A172 (cell line): ENCODE data around the gene ELK4. TPM values are rescaled to one million over a fixed set of nuclear protein-coding genes. Genes with fewer than 3 reads are reported as not detected.

Source experiments
- DNase-seq: peaks from one replicate; pipeline ENCODE4 v3.0.0-alpha.2; 2015; ENCODE audit warnings: low spot score
- total RNA-seq: library from RNA; depleted of rRNA; stranded (reverse); fragments of >200 nt; shearing (Covaris generic); gene quantifications from 2 replicates; pipeline ENCODE4 v1.2.3, GENCODE V29; 2014

The ELK4 gene
- total RNA-seq, 1 experiment from 2014 or later = 17.7 TPM

DNA sequence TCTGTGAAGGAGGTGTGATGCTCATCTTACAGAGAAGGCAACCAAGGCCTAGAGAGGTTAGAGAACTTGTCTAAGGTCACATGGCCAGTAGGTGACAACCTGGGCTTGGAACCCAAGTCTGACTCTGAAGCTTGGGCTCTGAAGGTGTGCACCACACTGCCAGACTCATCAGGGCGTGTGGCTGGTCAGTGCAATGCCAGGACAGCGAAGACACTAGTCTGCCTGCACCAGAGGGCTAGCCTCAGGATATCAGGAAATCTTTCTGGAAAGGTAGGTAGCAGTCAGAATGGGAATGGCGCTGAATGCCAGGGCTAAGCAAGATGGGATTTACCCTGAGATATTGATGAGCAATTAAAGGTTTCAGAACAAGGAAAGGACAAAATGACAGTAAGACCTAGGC, 34.9 kb downstream of the ELK4 start:
- no peak for DNase-seq

GRCh38 chr1:205595861-205596260, 36.0 kb downstream of the ELK4 start:
- no peak for DNase-seq

- DNase-seq = no peak
Observed at GRCh38 chr1:205595435-205595834, 36.4 kb downstream of the ELK4 start.

- no peak for DNase-seq
Observed at GRCh38 chr1:205594846-205595245, 37.0 kb downstream of the ELK4 start.

- no peak for DNase-seq
Observed at GRCh38 chr1:205593967-205594366, 37.8 kb downstream of the ELK4 start.

DNA sequence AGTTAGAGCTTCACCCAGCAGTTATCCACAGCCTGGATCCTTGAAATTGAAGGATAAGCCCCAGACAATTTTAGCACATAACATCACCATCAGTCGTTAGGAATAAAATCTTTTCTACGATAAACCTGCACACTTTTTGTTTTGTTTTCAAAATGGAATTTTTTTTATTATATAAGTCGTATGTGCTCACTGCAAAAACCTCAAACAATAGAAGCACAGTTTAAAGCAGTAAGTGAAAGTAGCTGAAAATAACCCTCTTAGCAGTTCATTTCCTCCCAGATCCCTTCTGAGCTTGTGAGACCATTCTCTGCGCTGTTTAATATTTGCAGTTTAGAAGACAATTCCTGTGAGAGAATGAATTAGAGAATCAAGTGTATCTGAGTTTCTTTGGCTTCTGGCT, 38.3 kb downstream of the ELK4 start:
- DNase-seq = no peak

GRCh38 chr1:205592443-205593003, 39.3 kb downstream of the ELK4 start:
- no peak for DNase-seq

DNA sequence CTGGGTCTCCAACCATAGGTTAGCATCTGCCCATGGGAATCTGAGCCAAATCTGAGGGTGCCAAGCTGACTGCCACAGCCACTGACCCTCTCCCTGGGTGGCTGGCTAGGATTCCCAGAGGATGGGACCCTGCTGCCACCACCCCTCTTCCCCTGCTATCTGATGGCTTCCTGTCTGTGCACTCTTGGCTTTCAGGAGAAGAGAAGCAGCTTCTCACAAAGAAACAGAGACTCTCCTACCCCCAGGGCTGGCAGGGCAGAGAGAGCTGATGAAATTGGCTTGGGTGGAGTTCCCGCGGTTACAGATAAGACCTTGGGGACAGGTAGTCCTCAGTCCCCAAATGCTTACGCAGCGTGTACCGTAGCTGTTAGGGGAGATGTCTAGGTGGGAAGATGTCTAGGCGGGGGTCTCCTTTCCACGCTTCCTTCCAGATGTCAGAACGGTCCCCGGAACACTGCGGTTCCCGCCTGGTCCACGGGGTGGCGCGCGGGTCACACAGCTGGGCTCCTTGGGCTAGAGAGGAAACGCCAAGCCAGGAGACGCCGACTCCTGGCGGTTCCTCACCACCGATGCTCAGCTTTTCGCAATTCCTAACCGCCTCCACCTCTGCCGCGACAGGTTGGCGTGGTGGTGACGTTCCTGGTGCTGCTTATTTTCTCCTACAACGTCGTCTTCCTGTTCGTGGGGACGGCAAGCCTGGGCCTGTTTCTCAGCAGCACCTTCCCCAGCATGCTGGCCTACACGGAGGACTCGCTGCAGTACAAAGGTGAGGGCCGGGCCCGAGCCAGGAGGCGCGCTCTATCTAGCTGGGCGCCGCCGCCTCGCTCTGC, 40.1 kb downstream of the ELK4 start:
- DNase-seq = peak; percentile 84

GRCh38 chr1:205590777-205591513, 40.9 kb downstream of the ELK4 start:
- DNase-seq = no peak

DNA sequence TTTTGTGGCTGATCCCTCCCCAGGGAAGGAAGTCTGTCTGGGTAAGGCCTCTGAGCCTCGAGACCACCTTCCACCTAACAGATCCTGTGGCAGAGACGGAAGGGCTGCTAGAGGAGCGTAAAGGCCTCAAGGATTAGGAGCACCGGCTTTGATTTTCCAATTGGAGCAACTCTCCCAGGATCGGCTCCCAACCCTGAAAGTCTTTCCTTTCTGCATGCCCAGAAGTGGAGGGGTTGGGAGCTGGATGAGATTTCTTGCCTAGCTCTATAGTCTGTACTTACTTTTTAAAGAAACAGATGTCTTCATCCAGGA, 41.4 kb downstream of the ELK4 start:
- no peak for DNase-seq

GRCh38 chr1:205589618-205590456, 42.0 kb downstream of the ELK4 start:
- DNase-seq = no peak

GRCh38 chr1:205589046-205589445, 42.8 kb downstream of the ELK4 start:
- DNase-seq = no peak

DNA sequence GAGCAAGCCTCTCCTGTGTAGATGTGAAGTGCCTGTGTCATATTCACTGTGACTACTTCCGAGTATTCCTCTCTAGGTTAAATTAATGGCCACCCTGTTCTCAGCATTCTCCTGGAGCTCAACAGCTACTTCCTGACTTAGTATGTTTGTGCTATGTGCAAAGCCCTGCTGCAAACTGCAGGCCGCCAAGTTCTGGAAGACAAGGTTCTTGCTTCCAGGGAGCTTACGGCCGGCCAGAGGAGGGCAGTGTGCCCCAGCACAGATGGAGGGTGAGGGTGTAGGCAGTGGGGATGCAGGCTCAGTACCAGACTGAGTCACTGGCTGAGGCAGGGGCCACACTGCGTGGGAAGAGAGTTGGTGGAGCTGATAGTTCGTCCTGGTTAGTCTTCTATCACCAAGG, 43.2 kb downstream of the ELK4 start:
- DNase-seq = peak; percentile 26

GRCh38 chr1:205587581-205587980, 44.2 kb downstream of the ELK4 start:
- no peak for DNase-seq

- DNase-seq = no peak
Observed at GRCh38 chr1:205585835-205586785, 45.7 kb downstream of the ELK4 start.

DNA sequence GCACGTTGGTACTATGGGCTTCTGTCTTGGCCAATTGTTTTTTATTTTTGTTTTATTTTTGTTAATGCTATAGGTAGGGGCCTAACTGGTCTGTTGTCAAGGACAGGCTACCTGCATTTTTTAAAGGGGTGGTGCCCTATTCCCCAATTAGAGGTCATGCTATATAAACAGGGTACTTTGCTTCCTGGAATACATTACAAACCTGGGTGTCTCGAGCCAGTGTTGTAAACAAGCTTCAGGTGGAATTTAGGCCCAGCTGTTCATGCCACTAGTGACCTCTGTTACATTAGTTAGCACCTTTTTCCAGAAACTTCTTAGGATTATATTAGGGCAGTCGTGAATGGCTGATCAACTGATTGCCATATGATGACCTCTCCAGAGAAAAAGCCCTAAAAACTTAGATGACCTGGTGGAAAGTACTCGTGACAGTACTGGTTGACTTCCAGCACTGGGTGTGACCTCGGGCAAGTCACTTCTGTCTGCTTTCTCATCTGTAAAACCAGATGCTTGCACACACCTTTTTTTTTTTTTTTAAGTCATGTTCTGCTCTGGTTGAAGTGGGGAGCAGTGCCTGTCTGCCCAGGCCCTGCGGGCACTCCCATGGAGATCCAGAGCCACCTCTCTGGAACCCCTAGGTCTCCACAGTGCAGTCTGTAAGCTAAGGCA, 46.5 kb downstream of the ELK4 start:
- no peak for DNase-seq

DNA sequence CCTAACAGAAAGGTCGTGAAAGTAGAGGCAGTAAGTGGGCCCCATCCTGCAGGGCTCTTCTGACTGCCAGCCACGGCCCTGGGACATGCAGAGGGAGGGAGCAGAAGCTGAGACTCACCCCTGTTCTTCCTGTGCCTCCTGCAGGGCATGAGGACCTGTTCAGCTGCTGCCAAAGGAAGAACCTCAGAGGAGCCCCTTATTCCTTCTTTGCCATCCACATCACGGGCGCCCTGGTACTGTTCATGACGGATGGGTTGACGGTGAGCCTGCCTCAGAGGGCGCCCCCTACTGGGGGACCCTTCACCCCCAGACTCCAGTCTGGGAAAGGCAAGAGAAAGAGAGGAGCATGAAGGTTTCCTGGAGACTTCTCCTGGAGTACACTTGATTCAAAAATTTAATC, 47.1 kb downstream of the ELK4 start:
- no peak for DNase-seq

DNA sequence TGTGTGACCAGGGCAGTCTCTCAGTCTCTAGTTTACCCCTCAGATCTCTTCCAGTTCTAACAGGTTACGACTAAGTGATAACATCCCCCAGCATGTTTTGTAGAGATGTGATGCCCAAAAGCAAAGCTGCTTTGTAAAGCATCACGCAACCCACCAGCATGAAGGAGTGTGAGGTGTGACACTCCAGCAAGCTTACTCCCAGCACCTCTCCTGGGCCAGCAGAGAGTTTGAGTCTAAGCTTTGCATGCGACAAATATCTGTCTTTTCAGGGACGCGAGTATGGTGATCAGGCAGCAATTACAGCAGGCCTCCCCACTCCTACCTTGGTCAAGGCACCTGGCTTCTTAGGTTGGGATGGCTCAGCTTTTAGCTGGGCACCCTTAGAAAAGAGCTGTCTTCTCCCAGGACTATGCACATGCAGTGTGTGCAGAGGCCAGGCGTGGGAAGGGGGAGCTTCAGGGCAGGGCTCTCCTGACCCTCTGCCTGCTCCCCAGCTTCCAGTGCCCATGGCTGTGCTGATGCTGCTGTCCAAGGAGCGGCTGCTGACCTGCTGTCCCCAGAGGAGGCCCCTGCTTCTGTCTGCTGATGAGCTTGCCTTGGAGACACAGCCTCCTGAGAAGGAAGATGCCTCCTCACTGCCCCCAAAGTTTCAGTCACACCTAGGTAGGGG, 48.2 kb downstream of the ELK4 start:
- DNase-seq = no peak

DNA sequence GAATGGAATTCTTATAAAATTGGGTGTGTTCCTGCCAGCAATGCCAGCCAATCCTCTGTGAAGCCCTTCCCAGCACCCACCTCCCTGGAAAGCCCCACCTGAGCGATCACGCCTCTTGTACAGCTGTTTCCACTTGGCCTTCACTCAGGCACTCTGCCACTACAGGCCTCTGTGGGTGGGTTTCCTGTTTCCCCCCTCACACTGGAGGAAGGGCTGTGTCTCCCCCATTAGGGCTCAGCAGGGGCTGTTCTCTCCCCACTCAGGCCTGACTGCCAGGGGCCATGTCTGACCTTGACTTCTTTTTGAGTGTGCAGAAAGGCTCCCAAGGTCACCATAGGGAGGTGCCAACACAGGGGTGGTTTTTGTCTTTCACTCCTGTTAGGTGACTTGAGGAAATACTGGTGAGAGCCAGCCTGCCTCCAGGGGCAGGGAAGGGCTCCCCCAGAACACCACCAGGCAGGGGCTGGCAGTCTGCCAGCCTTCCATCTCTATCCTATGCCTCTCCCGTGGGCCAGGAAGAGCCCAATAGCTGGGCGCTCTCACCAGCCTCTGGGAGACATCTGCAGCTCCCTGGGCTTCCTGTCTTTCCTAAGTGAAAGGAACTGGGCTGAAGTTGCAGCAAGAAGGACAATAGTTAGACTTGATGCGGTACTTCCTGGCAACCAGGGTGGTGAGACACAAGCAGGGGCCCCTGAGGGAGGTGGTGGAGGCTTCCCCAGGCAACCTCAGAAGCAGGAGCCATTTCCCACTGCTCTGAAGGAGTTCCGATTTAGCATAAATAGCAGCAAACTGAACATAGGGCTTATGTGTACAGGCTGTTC, 49.1 kb downstream of the ELK4 start:
- DNase-seq = no peak
